Amniotic stem cell (primary cell): ENCODE data around the gene G6PC3.
A peak's percentile ranks its signal among the peaks of the same experiment; 100 is the strongest.
"Not testable (repeated sequence)": the region's sequence is repeated elsewhere in the genome, so short reads cannot be mapped to it uniquely, and the experiment has no call there.

Experiments used
- DNase-seq: peaks from one replicate; lab custom pipeline; 2025; lab: John Stamatoyannopoulos, UW

The G6PC3 gene

GRCh38 chr17:44082256-44082927 lies 11.9 kb downstream of the G6PC3 start:
- no peak for DNase-seq

- DNase-seq = no peak
Measured at GRCh38 chr17:44083250-44083849, 12.8 kb downstream of the G6PC3 start.

GRCh38 chr17:44084131-44084538 lies 13.6 kb downstream of the G6PC3 start:
- no peak for DNase-seq

GRCh38 chr17:44084921-44085320 lies 14.4 kb downstream of the G6PC3 start:
- no peak for DNase-seq

- no peak for DNase-seq
Measured at GRCh38 chr17:44085908-44086307, 15.4 kb downstream of the G6PC3 start.

GRCh38 chr17:44086364-44087311 lies 16.1 kb downstream of the G6PC3 start:
- DNase-seq = peak; percentile 74

GRCh38 chr17:44087319-44087718 lies 16.8 kb downstream of the G6PC3 start:
- no peak for DNase-seq

- DNase-seq = no peak
Measured at GRCh38 chr17:44088254-44088653, 17.7 kb downstream of the G6PC3 start.

- no peak for DNase-seq
Measured at GRCh38 chr17:44091200-44091997, 20.9 kb downstream of the G6PC3 start.

GRCh38 chr17:44092051-44092450 lies 21.5 kb downstream of the G6PC3 start:
- DNase-seq = no peak

GRCh38 chr17:44093231-44093900 lies 22.8 kb downstream of the G6PC3 start:
- DNase-seq = no peak

- no peak for DNase-seq
Measured at GRCh38 chr17:44094701-44095387, 24.3 kb downstream of the G6PC3 start.

GRCh38 chr17:44095388-44095646 lies 24.8 kb downstream of the G6PC3 start:
- DNase-seq = no peak

GRCh38 chr17:44095647-44096496 lies 25.3 kb downstream of the G6PC3 start:
- DNase-seq = peak; percentile 55

GRCh38 chr17:44097110-44097958 lies 26.8 kb downstream of the G6PC3 start:
- DNase-seq = no peak

- DNase-seq = not testable (repeated sequence)
Measured at GRCh38 chr17:44101858-44102257, 31.3 kb downstream of the G6PC3 start.

- no peak for DNase-seq
Measured at GRCh38 chr17:44102849-44103622, 32.5 kb downstream of the G6PC3 start.

- DNase-seq = no peak
Measured at GRCh38 chr17:44105483-44105882, 34.9 kb downstream of the G6PC3 start.
